GM12878 (cell line): ENCODE results near the gene MRPS18B. TPM values are rescaled to one million over a fixed set of nuclear protein-coding genes. Genes with fewer than 3 reads are reported as not detected.

ENCODE experiments used
- ATF3 ChIP-seq: IDR thresholded peaks from 2 replicates; pipeline ENCODE4 v1.6.1; 2011; ENCODE audit warnings: low read depth, mild to moderate bottlenecking, low read length, moderate library complexity, borderline replicate concordance; ENCODE audit errors: extremely low read depth
- CEBPZ ChIP-seq: fragments of 150-350 bp; IDR thresholded peaks from 2 replicates; pipeline ENCODE4 v1.6.1; 2016; ENCODE audit warnings: low read depth, low read length
- DPF2 ChIP-seq: fragments of 450-650 bp; IDR thresholded peaks from 2 replicates; pipeline ENCODE4 v1.6.1; 2017; ENCODE audit warnings: mild to moderate bottlenecking
- LARP7 ChIP-seq: fragments of 450-650 bp; IDR thresholded peaks from 2 replicates; pipeline ENCODE4 v1.6.1; 2017; ENCODE audit warnings: mild to moderate bottlenecking
- MEF2A ChIP-seq: IDR thresholded peaks from 2 replicates; pipeline ENCODE4 v1.6.1; 2011; ENCODE audit warnings: low read depth, mild to moderate bottlenecking, low read length, moderate library complexity; ENCODE audit not compliant: insufficient read depth
- MXI1 ChIP-seq: fragments of 150-350 bp; IDR thresholded peaks from 2 replicates; pipeline ENCODE4 v1.6.1; 2011; ENCODE audit warnings: low read depth, mild to moderate bottlenecking, inconsistent platforms, low read length, improper control_type of control experiment
- NR2C1 ChIP-seq: fragments of 450-650 bp; IDR thresholded peaks from 2 replicates; pipeline ENCODE4 v1.6.1; 2017; ENCODE audit warnings: antibody characterized with exemption, mild to moderate bottlenecking, moderate library complexity
- POU2F2 ChIP-seq: IDR thresholded peaks from 3 replicates; pipeline ENCODE4 v1.6.1; 2011; ENCODE audit warnings: low read depth, mild to moderate bottlenecking, low read length, borderline replicate concordance
- RAD21 ChIP-seq: IDR thresholded peaks from 2 replicates; pipeline ENCODE4 v1.6.1; 2011; ENCODE audit warnings: mild to moderate bottlenecking, low read depth, low read length, moderate library complexity; ENCODE audit not compliant: insufficient read depth
- SUPT20H ChIP-seq: IDR thresholded peaks from 2 replicates; pipeline ENCODE4 v1.6.1; 2011; ENCODE audit warnings: low read depth, mild to moderate bottlenecking, low read length, moderate library complexity, borderline replicate concordance; ENCODE audit not compliant: control insufficient read depth
- TCF3 ChIP-seq: IDR thresholded peaks from 2 replicates; pipeline ENCODE4 v1.6.1; 2012; ENCODE audit warnings: low read depth, mild to moderate bottlenecking, low read length, borderline replicate concordance; ENCODE audit not compliant: insufficient read depth
- WRNIP1 ChIP-seq: IDR thresholded peaks from 2 replicates; pipeline ENCODE4 v1.6.1; 2011; ENCODE audit warnings: low read depth, low read length, improper control_type of control experiment, borderline replicate concordance
- YBX1 ChIP-seq: fragments of 450-650 bp; IDR thresholded peaks from 2 replicates; pipeline ENCODE4 v1.6.1; 2016; ENCODE audit warnings: antibody characterized with exemption
- polyA plus RNA-seq, 11 experiments: library from polyadenylated mRNA; depleted of rRNA in 4 of 11; unstranded in 6 of 11; stranded (reverse) in 5 of 11; fragments of >200 nt; fragmentation: Nextera tagmentation in 4 of 11; fragmentation: Illumina TruSeq in 1 of 11; extraction: Ambion mirVana in 4 of 11; extraction: Trizol in 1 of 11; gene quantifications; 1 replicate in 1 of 11; 2 replicates in 10 of 11; pipeline versions ENCODE4 v1.2.1 to v1.2.3, GENCODE V29; 2011 to 2016; ENCODE audit warnings: inconsistent platforms in 2 of 11, missing spikeins in 2 of 11, low read depth in 1 of 11
- total RNA-seq, 4 experiments: library from RNA; depleted of rRNA in 3 of 4; stranded (reverse); fragments of >200 nt in 3 of 4; fragmentation: Illumina TruSeq in 1 of 4; extraction: Trizol in 1 of 4; gene quantifications; 2 replicates each; pipeline versions ENCODE4 v1.2.1 to v1.2.3, GENCODE V29; 2013 to 2021
- TF ChIP-seq, protein P1 (sequence below): fragments of 450-650 bp; IDR thresholded peaks from 2 replicates; pipeline ENCODE4 v1.6.1; 2017; ENCODE audit warnings: low read depth, mild to moderate bottlenecking, moderate library complexity
- TF ChIP-seq, protein P2 (sequence below): fragments of 450-650 bp; formaldehyde crosslinking; IDR thresholded peaks from 2 replicates; pipeline ENCODE4 v1.5.0; 2022; ENCODE audit warnings: mild to moderate bottlenecking, missing genetic modification characterization
- TF ChIP-seq, protein P3 (sequence below): IDR thresholded peaks from 2 replicates; pipeline ENCODE4 v1.6.1; 2012; ENCODE audit warnings: low read depth, low read length, improper control_type of control experiment
- TF ChIP-seq, protein P4 (sequence below): IDR thresholded peaks from 2 replicates; pipeline ENCODE4 v1.6.1; 2011; ENCODE audit warnings: borderline replicate concordance, low read depth, mild to moderate bottlenecking, moderate library complexity, mixed read lengths, low read length; ENCODE audit not compliant: insufficient read depth; ENCODE audit errors: extremely low read length

Gene MRPS18B
- total and polyA plus RNA-seq, 10 of the 15 experiments (the other 5 are each of a cell fraction or from before 2014, with no cell fraction given) = 80.9 to 259 (median 140) TPM

DNA sequence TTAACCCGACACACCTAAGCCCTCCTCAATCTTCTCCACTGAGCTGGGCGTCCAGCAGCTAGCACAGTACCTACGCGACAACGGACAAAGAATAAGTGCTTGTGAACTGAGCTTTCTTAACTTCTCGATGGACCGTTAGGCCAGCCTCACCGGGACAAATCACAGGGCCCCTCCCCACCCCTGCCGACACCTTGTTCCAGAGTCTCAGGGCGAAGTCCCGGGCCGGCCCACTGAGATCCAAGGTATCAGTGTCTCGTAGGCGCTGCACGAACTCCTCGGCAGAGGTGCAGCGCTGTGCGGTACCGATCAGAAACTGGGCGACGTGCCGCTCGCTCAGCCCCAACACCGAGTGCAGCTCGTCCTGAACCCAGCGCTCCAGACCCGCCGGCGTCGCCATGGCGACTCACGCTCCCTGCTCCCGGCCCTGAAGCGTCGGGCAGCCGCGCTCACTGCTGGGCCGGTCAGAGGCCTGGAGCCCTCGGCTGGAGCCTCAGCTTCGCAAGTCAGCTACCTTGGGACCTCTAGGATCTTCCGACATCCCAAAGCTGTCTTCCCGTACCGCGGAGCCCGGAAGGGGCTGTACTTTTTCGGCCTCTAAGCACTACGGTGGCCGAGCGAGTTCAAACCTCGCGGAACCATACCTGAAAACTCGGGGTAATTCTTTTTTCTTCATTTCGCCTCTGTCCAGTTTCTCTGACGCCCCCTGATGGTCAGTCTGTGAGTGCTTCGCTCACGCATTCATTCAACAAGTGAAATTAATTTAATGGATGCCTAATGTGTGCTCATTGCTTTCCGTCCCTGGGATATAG lies 55.0 kb downstream of the MRPS18B start, which contains the start of gene DHX16 (continued):
- no peak for TF ChIP-seq CEBPZ
- no peak for TF ChIP-seq WRNIP1
- TF ChIP-seq, protein P1, sequence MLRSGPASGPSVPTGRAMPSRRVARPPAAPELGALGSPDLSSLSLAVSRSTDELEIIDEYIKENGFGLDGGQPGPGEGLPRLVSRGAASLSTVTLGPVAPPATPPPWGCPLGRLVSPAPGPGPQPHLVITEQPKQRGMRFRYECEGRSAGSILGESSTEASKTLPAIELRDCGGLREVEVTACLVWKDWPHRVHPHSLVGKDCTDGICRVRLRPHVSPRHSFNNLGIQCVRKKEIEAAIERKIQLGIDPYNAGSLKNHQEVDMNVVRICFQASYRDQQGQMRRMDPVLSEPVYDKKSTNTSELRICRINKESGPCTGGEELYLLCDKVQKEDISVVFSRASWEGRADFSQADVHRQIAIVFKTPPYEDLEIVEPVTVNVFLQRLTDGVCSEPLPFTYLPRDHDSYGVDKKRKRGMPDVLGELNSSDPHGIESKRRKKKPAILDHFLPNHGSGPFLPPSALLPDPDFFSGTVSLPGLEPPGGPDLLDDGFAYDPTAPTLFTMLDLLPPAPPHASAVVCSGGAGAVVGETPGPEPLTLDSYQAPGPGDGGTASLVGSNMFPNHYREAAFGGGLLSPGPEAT = peak; percentile 87
- TF ChIP-seq, protein P2, sequence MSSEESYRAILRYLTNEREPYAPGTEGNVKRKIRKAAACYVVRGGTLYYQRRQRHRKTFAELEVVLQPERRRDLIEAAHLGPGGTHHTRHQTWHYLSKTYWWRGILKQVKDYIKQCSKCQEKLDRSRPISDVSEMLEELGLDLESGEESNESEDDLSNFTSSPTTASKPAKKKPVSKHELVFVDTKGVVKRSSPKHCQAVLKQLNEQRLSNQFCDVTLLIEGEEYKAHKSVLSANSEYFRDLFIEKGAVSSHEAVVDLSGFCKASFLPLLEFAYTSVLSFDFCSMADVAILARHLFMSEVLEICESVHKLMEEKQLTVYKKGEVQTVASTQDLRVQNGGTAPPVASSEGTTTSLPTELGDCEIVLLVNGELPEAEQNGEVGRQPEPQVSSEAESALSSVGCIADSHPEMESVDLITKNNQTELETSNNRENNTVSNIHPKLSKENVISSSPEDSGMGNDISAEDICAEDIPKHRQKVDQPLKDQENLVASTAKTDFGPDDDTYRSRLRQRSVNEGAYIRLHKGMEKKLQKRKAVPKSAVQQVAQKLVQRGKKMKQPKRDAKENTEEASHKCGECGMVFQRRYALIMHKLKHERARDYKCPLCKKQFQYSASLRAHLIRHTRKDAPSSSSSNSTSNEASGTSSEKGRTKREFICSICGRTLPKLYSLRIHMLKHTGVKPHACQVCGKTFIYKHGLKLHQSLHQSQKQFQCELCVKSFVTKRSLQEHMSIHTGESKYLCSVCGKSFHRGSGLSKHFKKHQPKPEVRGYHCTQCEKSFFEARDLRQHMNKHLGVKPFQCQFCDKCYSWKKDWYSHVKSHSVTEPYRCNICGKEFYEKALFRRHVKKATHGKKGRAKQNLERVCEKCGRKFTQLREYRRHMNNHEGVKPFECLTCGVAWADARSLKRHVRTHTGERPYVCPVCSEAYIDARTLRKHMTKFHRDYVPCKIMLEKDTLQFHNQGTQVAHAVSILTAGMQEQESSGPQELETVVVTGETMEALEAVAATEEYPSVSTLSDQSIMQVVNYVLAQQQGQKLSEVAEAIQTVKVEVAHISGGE (CRISPR knock-in tag) = peak; percentile 33; the same call in 1 of the 2 replicates
- no peak; the same call in 2 of the 3 replicates for TF ChIP-seq POU2F2
- no peak for TF ChIP-seq YBX1
- TF ChIP-seq, protein P3, sequence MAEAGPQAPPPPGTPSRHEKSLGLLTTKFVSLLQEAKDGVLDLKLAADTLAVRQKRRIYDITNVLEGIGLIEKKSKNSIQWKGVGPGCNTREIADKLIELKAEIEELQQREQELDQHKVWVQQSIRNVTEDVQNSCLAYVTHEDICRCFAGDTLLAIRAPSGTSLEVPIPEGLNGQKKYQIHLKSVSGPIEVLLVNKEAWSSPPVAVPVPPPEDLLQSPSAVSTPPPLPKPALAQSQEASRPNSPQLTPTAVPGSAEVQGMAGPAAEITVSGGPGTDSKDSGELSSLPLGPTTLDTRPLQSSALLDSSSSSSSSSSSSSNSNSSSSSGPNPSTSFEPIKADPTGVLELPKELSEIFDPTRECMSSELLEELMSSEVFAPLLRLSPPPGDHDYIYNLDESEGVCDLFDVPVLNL = no peak
- no peak for TF ChIP-seq ATF3
- TF ChIP-seq, protein P4, sequence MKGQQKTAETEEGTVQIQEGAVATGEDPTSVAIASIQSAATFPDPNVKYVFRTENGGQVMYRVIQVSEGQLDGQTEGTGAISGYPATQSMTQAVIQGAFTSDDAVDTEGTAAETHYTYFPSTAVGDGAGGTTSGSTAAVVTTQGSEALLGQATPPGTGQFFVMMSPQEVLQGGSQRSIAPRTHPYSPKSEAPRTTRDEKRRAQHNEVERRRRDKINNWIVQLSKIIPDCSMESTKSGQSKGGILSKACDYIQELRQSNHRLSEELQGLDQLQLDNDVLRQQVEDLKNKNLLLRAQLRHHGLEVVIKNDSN = no peak
- TF ChIP-seq DPF2 = no peak
- 0 out of 2 replicates have a peak, but pooled peaks have one; percentile 25 for TF ChIP-seq MEF2A
- TF ChIP-seq SUPT20H = no peak
- TF ChIP-seq MXI1 = no peak
- TF ChIP-seq LARP7 = peak; percentile 71; the same call in 1 of the 2 replicates
- TF ChIP-seq NR2C1 = no peak
- TF ChIP-seq TCF3 = no peak
- TF ChIP-seq RAD21 = peak; percentile 64
